H1 (cell line): ENCODE measurements around the gene HOXD12. TPM values are rescaled to one million over a fixed set of nuclear protein-coding genes. Genes with fewer than 3 reads are reported as not detected.

Experiments
- CTCF ChIA-PET: fragments of 300-600 bp; sonication (Branson Sonifier 250); formaldehyde crosslinking; loops from one replicate; lab custom pipeline; 2021; ENCODE audit not compliant: partially characterized antibody; lab: Charles Lee
- POLR2A ChIA-PET: fragments of 300-600 bp; sonication (Branson Sonifier 250); formaldehyde crosslinking; loops from one replicate; lab custom pipeline; 2021; ENCODE audit warnings: inconsistent platforms; ENCODE audit not compliant: partially characterized antibody; lab: Charles Lee
- DNase-seq, 2 experiments: peaks; one replicate each; pipeline versions ENCODE4 v3.0.0 to v3.0.0-alpha.2; 2010 to 2022; ENCODE audit warnings: low spot score in 2 of 2, low read depth in 1 of 2, mixed read lengths in 1 of 2
- FAIRE-seq: peaks from 2 replicates; lab custom pipeline; 2011; peaks lifted over from hg19 to GRCh38; lab: Jason Lieb, UNC
- H2AFZ ChIP-seq: 2 replicates; pipeline ENCODE4 v1.8.1; 2012; ENCODE audit warnings: low read length, inconsistent platforms
- H2AK5ac ChIP-seq: 2 replicates; pipeline ENCODE4 v1.6.1; 2013; ENCODE audit warnings: low read depth, low read length
- H2BK120ac ChIP-seq: replicated peaks from 2 replicates; pipeline ENCODE3; 2013; ENCODE audit warnings: low read depth, low read length, inconsistent platforms
- H2BK12ac ChIP-seq: 2 replicates; pipeline ENCODE4 v1.6.1; 2013; ENCODE audit warnings: low read depth, low read length
- H2BK15ac ChIP-seq: 2 replicates; pipeline ENCODE4 v1.6.1; 2013; ENCODE audit warnings: low read length
- H2BK20ac ChIP-seq: 2 replicates; pipeline ENCODE4 v1.6.1; 2013; ENCODE audit warnings: low read length
- H2BK5ac ChIP-seq: 2 replicates; pipeline ENCODE4 v1.6.1; 2013; ENCODE audit warnings: low read depth, low read length
- H3K14ac ChIP-seq: 2 replicates; pipeline ENCODE4 v1.6.1; 2013; ENCODE audit warnings: inconsistent platforms; ENCODE audit not compliant: insufficient read length
- H3K18ac ChIP-seq: 2 replicates; pipeline ENCODE4 v1.6.1; 2013; ENCODE audit warnings: low read length; ENCODE audit errors: extremely low read depth
- H3K23ac ChIP-seq: 2 replicates; pipeline ENCODE4 v1.6.1; 2013; ENCODE audit warnings: inconsistent platforms; ENCODE audit not compliant: insufficient read length
- H3K23me2 ChIP-seq: 2 replicates; pipeline ENCODE4 v1.6.1; 2013; ENCODE audit warnings: low read depth, low read length
- H3K27ac ChIP-seq: 2 replicates; pipeline ENCODE4 v1.6.1; 2011; ENCODE audit warnings: low read depth, low read length, inconsistent platforms
- H3K27me3 ChIP-seq, 4 experiments: replicated peaks in 1 of 4; 1 replicate in 1 of 4; 2 replicates in 3 of 4; pipeline versions ENCODE4 v1.6.1 to v1.8.1; 2011 to 2013; ENCODE audit warnings: low read length in 3 of 4, mild to moderate bottlenecking in 3 of 4, inconsistent platforms in 2 of 4, mixed read lengths in 2 of 4, moderate library complexity in 1 of 4; ENCODE audit not compliant: control insufficient read depth in 3 of 4, insufficient read depth in 3 of 4; ENCODE audit errors: extremely low read depth in 1 of 4
- H3K36me3 ChIP-seq, 4 experiments: 2 replicates each; pipeline versions ENCODE4 v1.6.1 to v1.8.1; 2011 to 2013; ENCODE audit warnings: mild to moderate bottlenecking in 4 of 4, low read length in 3 of 4, moderate library complexity in 2 of 4, control low read depth in 1 of 4, inconsistent platforms in 1 of 4; ENCODE audit not compliant: insufficient read depth in 4 of 4, control insufficient read depth in 2 of 4
- H3K4ac ChIP-seq: replicated peaks from 2 replicates; pipeline ENCODE3; 2013; ENCODE audit warnings: low read length, low read depth, mixed read lengths, inconsistent platforms; ENCODE audit not compliant: insufficient read length
- H3K4me1 ChIP-seq, 4 experiments: replicated peaks in 1 of 4; 1 replicate in 1 of 4; 2 replicates in 3 of 4; pipeline versions ENCODE4 v1.6.1 to v1.8.1; 2011 to 2013; ENCODE audit warnings: low read length in 3 of 4, inconsistent platforms in 2 of 4, mixed read lengths in 1 of 4; ENCODE audit not compliant: insufficient read depth in 4 of 4, control insufficient read depth in 3 of 4
- H3K4me2 ChIP-seq, 2 experiments: 2 replicates each; pipeline versions ENCODE4 v1.6.1 to v1.8.1; 2011 to 2013; ENCODE audit warnings: low read depth in 2 of 2, low read length in 2 of 2, control low read depth in 1 of 2, inconsistent platforms in 1 of 2, mild to moderate bottlenecking in 1 of 2; ENCODE audit not compliant: insufficient read depth in 1 of 2
- H3K4me3 ChIP-seq, 4 experiments: fragments of 200-600, 300-600 bp in 1 of 4; sonication (generic), shearing (Covaris generic), sonication (Bioruptor Twin) in 1 of 4; 2 replicates each; pipeline versions ENCODE4 v1.5.1 to v1.8.1; 2011 to 2016; ENCODE audit warnings: low read length in 4 of 4, low read depth in 3 of 4, control low read depth in 2 of 4, inconsistent platforms in 2 of 4, mild to moderate bottlenecking in 2 of 4, mixed read lengths in 1 of 4, moderate library complexity in 1 of 4; ENCODE audit not compliant: insufficient read depth in 2 of 4; ENCODE audit errors: extremely low read depth in 1 of 4
- H3K56ac ChIP-seq: replicated peaks from 2 replicates; pipeline ENCODE3; 2013; ENCODE audit warnings: low read depth, mild to moderate bottlenecking, mixed read lengths, low read length, inconsistent platforms; ENCODE audit not compliant: insufficient read length
- H3K79me1 ChIP-seq: 2 replicates; pipeline ENCODE4 v1.6.1; 2013; ENCODE audit warnings: low read depth, low read length, control low read depth
- H3K79me2 ChIP-seq, 2 experiments: 2 replicates each; pipeline versions ENCODE4 v1.6.1 to v1.8.1; 2012 to 2013; ENCODE audit warnings: low read length in 2 of 2, mild to moderate bottlenecking in 2 of 2, inconsistent platforms in 1 of 2; ENCODE audit not compliant: insufficient read depth in 2 of 2, control insufficient read depth in 1 of 2
- H3K9ac ChIP-seq, 4 experiments: replicated peaks in 1 of 4; 1 replicate in 1 of 4; 2 replicates in 3 of 4; pipeline versions ENCODE4 v1.6.1 to v1.8.1; 2011 to 2013; ENCODE audit warnings: low read depth in 3 of 4, low read length in 3 of 4, control low read depth in 2 of 4, mild to moderate bottlenecking in 2 of 4, moderate library complexity in 2 of 4, inconsistent platforms in 1 of 4; ENCODE audit errors: extremely low read depth in 1 of 4
- H3K9me3 ChIP-seq, 2 experiments: 2 replicates each; pipeline versions ENCODE4 v1.6.1 to v1.8.1; 2012 to 2013; ENCODE audit warnings: mild to moderate bottlenecking in 2 of 2, moderate library complexity in 2 of 2, control low read depth in 1 of 2, inconsistent platforms in 1 of 2, low read depth in 1 of 2, low read length in 1 of 2, mixed read lengths in 1 of 2; ENCODE audit not compliant: insufficient read depth in 2 of 2
- H4K20me1 ChIP-seq, 2 experiments: replicated peaks in 1 of 2; 2 replicates each; pipeline versions ENCODE3 to v1.8.1; 2011 to 2013; ENCODE audit warnings: inconsistent platforms in 2 of 2, low read length in 2 of 2, mild to moderate bottlenecking in 1 of 2; ENCODE audit not compliant: insufficient read depth in 2 of 2, control insufficient read depth in 1 of 2
- H4K5ac ChIP-seq: 2 replicates; pipeline ENCODE4 v1.6.1; 2013; ENCODE audit warnings: low read length, low read depth, mixed read lengths, inconsistent platforms; ENCODE audit not compliant: insufficient read length
- H4K8ac ChIP-seq: 2 replicates; pipeline ENCODE4 v1.8.0; 2013; ENCODE audit warnings: mild to moderate bottlenecking, moderate library complexity, low read length, inconsistent platforms; ENCODE audit not compliant: insufficient read depth; ENCODE audit errors: extremely low read depth
- H4K91ac ChIP-seq: replicated peaks from 2 replicates; pipeline ENCODE3; 2013; ENCODE audit warnings: low read length, mixed read lengths, inconsistent platforms; ENCODE audit not compliant: insufficient read length
- HDAC2 ChIP-seq, 2 experiments: fragments of 300-600 bp in 1 of 2; sonication (generic) in 1 of 2; IDR thresholded peaks; 2 replicates each; pipeline ENCODE4 v1.6.1; 2011 to 2012; ENCODE audit warnings: low read depth in 2 of 2, low read length in 2 of 2, mild to moderate bottlenecking in 2 of 2, moderate library complexity in 2 of 2, borderline replicate concordance in 1 of 2, inconsistent platforms in 1 of 2
- WGBS, 2 experiments: shearing (Covaris generic) in 1 of 2; methylation state at CpG; one replicate each; pipeline versions ENCODE4 v1.1.6 to v1.1.7; 2013 to 2015; ENCODE audit warnings: low lambda C conversion rate in 2 of 2, mixed read lengths in 2 of 2, inconsistent platforms in 1 of 2, low coverage in 1 of 2, missing lambda C conversion rate in 1 of 2; ENCODE audit not compliant: insufficient replicate concordance in 2 of 2, insufficient coverage in 1 of 2, insufficient read length in 1 of 2; ENCODE audit errors: extremely low coverage in 1 of 2, missing lambda C conversion rate in 1 of 2; 5-methylcytosine and 5-hydroxymethylcytosine counted together
- polyA plus RNA-seq, 7 experiments: library from polyadenylated mRNA; depleted of rRNA in 3 of 7; stranded (reverse) in 5 of 7; unstranded in 2 of 7; fragments of >200 nt in 5 of 7; fragments of 200-250 nt in 2 of 7; gene quantifications; 1 replicate in 5 of 7; 2 replicates in 1 of 7; 4 replicates in 1 of 7; pipeline versions ENCODE4 v1.2.1 to v1.2.3, GENCODE V29; 2011 to 2013; ENCODE audit warnings: missing spikeins in 2 of 7, mixed read lengths in 2 of 7
- total RNA-seq: library from RNA; stranded (reverse); fragmentation: NEBNext Ultra II Directional; extraction: Animal tissue kit (Norgen Biotek cat#: 25700); gene quantifications from 2 replicates; pipeline ENCODE4 v1.2.1, GENCODE V29; 2021

The HOXD12 gene
- total and polyA plus RNA-seq, 2 of the 8 experiments (the other 6 are each of a cell fraction or from before 2014, with no cell fraction given), result not detected

DNA sequence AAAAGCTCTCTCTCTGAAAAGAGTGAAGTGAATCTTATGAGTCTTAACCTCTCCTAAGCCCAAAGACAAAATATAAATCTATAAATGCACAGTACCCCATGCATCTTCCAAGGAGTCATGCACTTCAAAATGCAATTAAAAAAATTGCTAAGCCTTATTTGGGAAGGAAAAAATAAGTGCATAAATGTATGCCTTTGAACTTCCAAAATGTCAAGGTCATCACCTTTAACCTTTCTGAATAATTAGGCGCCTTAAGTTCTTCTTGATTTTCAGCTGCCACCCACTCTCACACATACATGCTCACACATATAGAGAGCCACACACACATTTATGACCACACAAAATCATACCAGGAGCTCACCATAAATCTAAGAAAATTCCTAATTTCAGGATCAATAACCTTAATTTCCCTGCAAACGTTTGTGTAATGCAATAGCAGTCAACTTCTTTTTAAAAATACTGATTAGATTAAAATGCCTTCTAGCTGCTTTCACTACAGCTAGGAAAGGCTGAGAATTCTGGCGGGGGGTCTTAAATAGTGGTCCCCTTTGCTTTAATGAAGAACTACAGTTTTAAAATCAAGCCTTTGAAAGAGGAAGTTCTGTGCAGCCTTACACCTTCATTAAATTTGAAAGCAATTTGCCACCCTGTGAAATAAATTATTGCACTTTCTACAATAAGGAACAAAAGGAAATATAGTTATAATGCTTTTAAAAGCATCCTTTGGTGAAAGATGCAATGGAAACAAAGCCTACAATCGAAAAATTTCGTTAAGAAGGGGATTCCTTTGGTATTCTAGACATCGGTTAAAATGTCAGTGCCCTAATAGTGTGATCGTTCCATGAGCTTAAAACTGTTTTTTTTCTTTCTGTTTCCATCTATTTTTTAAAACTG is 11.1 kb downstream of the HOXD12 start:
- Histone ChIP-seq H4K20me1 (peaks cover 22 to 35% of the 10 kb centered on the region in 2 experiments), H2AK5ac (no peak overlapping the region), H2BK120ac (no peak overlapping the region), H3K23me2 (0 out of 2 replicates have a peak, but pooled peaks cover 2% of the 10 kb centered on the region), H3K4me3 (no peak overlapping the region), H3K23ac (no peak overlapping the region), H4K91ac (no peak overlapping the region), H2AFZ (no peak overlapping the region), H3K4ac (no peak overlapping the region), H3K79me1 (no peaks in the 10 kb centered on the region), H3K56ac (no peak overlapping the region), H3K14ac (no peak overlapping the region), H3K9me3 (no peaks in the 10 kb centered on the region), H4K8ac (no peak overlapping the region), H2BK20ac (no peak overlapping the region), H3K79me2 (no peaks in the 10 kb centered on the region), H3K4me1 (peaks cover 0 to 12% (median 5%) of the 10 kb centered on the region in 4 experiments; a peak in 5 of 7 replicates), H2BK12ac (no peak overlapping the region), H3K4me2 (no peak overlapping the region), H3K27ac (no peak overlapping the region), H2BK15ac (no peak overlapping the region), H2BK5ac (no peak overlapping the region), H3K9ac (no peak overlapping the region), H3K18ac (no peak overlapping the region), H3K36me3 (peaks cover 0 to 8% (median 0%) of the 10 kb centered on the region in 4 experiments; a peak in 1 of 8 replicates), H4K5ac (no peak overlapping the region), H3K27me3 (peaks cover 95 to 99% (median 98%) of the 10 kb centered on the region in 4 experiments)
- CTCF ChIA-PET, result interaction anchor here (0.5 to 5.4 kb wide), 26 partner anchors 8 to 840 kb away, joined by 3 to 42 read pairs (median 4); partner anchors contain the start of genes EVX2 and HOXD9
- FAIRE-seq, result no peak
- POLR2A ChIA-PET, result interaction anchor here (0.6 kb wide), 1 partner anchor 8 kb away, joined by 3 read pairs; no protein-coding TSS in a partner anchor
- 30% methylated on average over 7 of the region's 7 CpGs; no CpG with 5 or more reads in 1 of the 2 experiments for WGBS, 2 experiments
- DNase-seq, result no peak
- no peak for TF ChIP-seq HDAC2 (IDR thresholded peaks at IDR 0.05; ENCODE audit: borderline replicate concordance in 1 of 2, low read depth in 2 of 2, low read length in 2 of 2)
